Germinal center (tissue), 1 donor: ENCODE results near the gene BANF1.
"Not testable (repeated sequence)": the region's sequence is repeated elsewhere in the genome, so short reads cannot be mapped to it uniquely, and the experiment has no call there.

Experiments
- DNase-seq: peaks from one replicate; pipeline ENCODE4 v3.0.0; 2012; ENCODE audit warnings: mixed read lengths, low spot score

The BANF1 gene

DNA sequence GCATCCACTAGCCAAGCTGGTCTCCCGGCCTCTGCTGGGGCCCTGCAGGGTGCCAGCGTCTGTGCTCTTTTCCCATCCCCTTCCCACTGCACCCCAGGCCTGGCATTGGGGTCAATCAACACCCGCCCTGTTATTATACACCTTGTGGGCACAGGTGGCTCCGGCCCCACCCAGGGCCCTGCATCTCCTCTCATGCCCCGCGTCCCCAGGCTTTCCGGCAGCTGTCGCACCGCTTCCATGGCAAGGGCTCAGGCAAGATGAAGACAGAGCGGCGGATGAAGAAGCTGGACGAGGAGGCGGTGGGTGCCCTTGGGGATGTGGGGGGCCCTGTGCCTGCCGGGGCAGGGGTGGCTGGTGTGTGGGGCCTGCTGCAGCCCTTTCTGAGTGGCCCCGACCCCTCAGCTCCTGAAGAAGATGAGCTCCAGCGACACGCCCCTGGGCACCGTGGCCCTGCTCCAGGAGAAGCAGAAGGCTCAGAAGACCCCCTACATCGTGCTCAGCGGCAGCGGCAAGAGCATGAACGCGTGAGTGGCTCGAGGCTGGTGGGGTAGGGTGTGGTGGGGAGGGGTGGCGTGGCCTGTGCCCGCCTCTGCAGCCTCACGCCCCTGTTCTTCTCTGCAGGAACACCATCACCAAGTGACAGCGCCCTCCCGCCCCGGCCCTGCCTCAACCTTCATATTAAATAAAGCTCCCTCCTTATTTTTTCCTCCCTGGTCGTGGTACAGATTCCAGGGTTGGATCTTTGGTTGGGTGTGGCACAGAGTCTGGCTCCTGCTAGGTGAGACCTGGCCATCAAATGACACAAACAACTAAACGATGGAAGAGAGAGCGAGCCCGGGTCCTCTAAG, 23.7 kb upstream of the BANF1 start:
- no peak for DNase-seq

DNA sequence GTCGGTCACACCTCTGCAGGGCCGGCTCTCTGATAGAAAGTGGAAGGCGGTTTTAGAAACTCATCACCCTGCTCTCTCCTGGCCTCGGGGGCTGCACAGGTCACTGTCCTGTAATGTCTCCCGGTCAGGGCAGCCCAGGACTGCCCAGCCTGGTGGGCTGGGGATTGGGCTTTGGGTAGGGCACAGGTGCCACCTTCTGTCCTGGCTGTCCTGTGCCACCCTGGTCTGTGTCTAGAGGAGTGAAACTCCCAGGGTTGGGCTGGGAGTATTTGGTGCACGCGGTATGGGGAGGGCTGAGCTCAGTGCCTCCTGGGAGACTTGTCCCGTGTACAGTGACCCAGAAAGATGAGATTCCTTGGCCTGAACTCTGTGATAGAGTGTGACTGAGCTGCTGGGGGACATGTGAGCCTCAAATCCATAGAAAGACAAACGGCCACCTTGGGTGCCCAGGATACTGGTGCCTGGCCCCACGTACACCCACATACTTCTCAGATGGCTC, 23.0 kb upstream of the BANF1 start:
- DNase-seq: no peak

DNA sequence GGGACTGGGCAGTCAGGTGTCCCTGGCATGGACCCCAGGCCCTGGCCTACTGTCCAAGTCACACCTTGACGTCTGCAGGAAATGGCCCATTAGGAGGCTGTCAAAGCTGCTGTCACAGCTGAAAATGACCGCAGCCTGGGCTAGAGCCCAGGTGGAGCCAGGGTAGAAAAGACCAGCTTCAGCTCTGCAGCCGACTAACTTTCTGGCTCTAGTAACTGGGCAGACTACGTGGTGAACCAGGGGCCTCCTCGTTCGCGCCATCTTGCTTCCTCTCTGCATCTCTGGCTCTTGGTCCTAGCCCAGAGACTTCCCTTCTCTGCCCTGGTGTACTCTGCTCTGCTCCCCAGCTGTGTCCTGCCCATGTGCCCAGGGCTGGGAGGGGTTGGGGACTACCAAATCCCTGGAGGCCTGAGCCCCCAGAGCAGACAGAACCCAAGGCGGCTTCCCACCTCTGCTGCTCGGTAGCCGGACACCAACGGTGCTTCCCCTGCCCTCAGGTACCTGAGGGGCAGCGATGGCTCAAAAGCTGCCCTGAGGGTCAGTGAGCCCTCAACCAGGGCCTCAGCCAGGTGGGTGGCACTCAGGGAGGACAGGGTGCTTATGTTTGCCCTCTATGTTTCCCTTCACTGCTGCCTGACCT, 21.1 kb upstream of the BANF1 start:
- no peak for DNase-seq

- DNase-seq: no peak
These were observed 20.1 kb upstream of the BANF1 start for GRCh38 chr11:65981972-65982823.

- DNase-seq: no peak
These were observed 19.3 kb upstream of the BANF1 start for GRCh38 chr11:65982824-65983588.

GRCh38 chr11:65983589-65983987, 18.7 kb upstream of the BANF1 start:
- no peak for DNase-seq

DNA sequence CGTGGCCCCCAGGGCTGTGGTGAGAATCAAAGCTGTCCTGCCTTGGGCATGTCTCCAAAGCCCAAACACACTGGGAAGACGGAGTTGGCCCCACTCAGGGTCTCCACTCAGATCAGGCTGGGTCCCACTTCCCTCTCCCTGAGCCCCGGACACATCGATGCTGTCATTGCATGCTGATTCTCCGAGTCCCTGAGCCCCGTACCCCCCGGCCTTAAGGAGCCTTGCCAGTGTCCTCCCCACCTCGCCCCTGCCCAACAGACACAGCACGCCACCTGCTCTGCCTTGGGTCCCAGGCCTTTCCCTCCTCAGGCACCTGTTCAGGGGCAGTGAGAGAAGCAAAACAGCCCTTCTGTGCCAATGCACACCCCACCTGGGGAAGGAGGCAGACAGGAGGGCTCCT, 15.0 kb upstream of the BANF1 start:
- DNase-seq: no peak

DNA sequence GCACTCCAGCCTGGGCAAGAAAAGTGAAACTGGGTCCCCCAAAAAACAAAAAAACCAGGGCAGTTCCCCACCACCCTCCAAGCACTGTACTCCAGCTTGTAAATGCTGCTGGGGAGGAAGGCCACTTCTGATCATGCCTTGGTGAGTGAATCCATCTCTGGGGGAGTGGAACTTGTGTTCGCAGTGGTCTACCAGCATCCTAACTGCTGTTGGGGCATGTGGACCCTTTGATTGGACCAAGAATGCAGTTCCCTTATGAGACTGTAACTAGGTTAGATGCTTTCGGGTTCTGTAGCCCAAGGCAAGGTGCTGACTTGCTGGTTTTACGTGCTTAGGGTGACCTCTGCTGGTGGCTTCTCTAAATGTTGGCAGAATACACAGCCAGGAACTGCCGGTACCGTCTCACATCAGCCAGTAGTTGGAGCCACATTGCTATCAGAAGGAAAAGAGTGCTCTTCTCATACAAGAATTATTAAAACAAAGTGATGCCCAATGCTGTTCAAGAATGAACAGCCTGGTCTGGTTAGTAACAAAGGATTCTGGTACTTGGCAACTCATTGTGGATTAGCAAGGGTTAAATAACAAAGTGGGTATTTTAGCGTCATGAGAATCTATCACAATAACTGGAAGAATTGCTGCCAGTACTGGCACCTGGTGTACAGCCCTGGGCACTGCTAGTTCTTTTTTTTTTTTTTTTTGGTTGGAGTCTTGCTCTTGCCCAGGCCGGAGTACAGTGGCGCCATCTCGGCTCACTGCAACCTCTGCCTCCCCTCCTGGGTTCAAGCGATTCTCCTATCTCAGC, 13.3 kb upstream of the BANF1 start:
- peak; percentile 89 for DNase-seq

DNA sequence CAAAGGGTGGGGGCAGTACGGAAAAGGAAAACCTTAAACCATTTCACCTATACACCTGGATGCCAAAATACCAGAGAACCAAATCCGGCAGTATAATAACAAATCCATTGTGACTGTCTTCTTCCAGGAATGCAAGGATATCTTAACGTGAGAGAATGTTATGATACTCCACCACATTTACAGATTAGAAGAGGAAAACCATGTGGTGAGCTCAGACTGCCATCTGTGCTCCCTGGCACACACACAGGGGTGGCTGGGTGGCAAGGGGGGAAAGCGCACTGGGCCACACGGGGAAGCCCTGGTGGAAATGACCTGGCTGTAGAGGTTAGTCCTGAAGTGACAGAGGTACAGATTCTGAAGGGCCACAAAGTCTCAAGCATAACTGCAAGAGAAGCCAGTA, 10.2 kb upstream of the BANF1 start:
- DNase-seq: no peak

DNA sequence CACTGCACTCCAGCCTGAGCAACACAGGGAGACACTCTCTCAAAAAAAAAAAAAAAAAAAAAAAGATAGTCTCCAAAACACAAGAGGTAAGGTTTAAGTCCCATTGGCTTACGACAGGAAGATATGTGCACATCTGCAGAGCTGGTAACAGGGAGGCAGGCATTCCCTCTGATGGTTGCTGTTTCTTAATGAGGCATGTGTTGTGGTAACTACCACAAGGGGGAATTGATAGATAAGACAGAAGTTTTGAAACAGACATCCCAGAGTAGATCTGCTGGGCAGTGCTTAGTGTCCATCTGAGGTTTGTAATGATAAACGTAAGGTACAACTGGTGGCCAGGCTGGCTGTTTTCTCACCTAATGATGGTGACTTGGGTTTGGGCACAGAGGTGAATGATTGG, 5.0 kb upstream of the BANF1 start:
- DNase-seq: no peak

DNA sequence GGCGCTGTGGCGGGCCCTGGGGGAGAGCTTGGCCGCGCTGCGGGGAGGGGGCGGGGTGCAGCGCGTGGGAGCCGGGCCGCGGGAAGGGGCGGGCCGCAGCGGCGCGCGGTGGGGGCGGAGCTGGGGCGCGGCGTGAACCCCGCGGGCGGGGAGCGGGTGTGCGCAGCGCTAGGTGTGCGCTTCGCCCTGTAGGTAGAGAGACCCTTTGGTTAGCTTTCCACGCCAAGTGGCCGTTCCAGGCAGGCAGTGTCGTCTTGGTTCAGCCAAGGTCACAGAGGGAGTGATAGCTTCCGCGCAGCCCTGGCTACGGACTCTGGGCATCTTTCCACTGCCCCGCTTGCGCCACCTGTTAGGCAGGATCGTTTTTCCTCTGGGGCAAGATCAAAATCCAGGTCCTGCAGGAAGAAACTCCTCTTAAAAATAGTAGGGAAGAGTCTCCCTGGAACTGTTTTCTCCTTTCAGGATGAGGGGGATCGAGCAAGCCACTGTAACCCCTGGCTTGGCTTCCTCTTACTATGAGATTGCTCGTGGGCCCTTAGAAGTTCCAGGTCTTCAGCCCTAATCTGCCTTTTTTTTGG, 434 bp downstream of the BANF1 start:
- DNase-seq: peak; percentile 85

DNA sequence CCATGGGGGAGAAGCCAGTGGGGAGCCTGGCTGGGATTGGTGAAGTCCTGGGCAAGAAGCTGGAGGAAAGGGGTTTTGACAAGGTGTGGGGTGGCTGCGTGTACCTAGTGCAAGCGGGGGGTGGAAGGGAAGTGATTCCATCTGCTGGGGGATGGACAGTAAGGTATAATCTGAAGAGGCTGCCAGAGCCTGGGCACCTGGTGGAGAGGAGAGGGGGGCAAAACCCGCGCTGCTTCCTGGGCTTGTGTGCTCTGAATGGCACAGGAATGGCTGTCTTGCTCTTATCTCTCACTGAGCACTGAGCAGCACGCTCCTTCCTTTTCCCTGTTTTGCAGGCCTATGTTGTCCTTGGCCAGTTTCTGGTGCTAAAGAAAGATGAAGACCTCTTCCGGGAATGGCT, 988 bp downstream of the BANF1 start:
- DNase-seq: no peak

DNA sequence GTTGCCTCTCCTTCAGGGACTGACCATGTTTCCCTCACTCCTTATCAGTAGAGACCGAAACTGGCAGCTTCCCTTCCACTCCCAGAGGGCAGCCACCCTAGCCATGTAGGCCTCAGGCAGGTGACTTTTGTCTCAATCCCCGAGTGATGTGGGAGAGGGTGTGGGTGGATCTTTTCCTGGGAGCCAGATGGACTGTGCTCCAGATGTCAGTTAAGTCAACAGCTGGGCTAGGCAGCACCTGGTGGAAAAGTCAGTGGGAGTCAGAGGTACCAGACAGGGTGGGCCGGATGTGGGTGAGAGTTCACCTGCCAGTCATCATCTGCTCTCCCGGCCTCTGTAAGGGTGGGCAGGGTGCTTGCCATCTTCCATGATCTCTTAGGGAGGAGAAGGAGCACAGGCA, 1.9 kb downstream of the BANF1 start:
- DNase-seq: no peak

DNA sequence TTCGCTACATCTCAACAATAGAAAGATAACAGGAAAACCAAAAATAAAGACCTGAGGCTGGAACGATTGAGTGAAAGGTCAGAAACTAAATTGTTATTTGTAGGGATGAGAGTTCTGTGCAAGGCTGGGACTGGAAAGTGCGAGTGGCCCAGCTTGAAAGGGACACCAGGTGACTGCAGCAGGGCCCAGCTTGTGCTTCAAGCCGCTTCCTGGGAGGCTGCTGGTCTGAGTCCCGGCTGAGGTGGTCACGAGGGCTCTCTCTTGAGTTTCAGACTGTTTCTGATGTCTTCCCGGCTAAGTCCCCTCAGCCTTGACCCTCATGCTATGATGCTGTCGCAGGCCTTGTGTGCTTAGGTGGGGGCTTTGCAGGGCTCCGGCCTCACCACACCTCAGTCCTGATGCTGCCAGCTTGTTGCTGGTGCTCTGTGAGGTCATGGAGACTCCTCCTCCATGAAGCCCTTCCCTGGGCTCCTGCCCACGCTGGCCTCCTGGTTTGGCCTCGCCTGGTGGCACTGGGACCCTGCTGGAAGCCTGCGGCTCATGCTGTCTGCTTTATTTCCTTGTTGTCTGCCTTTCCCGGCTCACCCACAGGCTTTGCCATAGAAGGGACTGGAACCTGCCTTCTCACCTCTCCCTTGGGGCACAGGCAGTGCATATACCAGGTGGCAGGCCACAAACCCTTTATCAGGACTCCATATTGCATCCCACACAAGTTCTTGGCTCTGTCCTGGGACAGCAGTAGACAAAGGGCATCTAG, 4.0 kb downstream of the BANF1 start:
- DNase-seq: no peak

GRCh38 chr11:66006891-66007176, 4.5 kb downstream of the BANF1 start:
- DNase-seq: no peak

DNA sequence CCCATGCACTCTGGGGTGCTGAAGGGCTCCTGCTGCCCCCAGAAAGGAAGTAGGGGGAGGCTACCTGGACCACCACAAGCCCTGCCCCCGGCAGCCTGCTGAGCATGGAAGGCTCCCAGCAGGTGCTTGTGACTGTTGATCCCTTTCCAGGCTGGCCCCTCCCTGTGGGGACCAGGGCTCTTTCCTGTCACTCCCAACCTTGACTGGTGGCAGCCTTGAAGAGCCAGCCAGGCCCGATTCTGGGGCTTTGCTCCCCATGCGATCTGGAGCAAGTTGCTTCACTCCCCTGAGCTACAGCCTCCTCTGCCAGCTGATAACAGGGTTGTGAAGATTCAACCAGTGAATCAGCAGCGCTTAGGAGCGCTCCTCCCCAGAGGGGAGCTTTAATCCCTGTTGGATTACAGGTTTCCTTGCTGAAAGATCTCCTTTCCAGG, 4.9 kb downstream of the BANF1 start:
- DNase-seq: no peak

DNA sequence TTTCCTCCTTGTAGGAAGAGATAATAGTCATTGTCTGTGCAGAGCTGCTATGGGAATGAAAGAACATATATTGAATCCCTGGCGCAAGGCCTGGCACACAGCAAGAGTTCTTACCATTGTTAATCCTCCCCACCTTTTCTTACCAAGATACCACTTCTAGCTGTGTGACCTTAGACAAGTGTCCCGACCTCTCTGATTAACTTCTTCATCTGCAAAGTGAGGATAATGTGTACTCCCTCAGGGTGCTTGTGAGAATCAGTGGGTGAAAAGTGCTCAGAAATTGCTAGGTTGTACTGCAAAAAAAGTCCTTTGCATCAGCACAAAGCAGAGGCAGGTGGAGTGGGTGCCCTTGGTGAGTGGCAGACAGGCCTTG, 5.8 kb downstream of the BANF1 start:
- DNase-seq: no peak

GRCh38 chr11:66008468-66009101, 6.3 kb downstream of the BANF1 start:
- no peak for DNase-seq

GRCh38 chr11:66010036-66010435, 7.7 kb downstream of the BANF1 start:
- DNase-seq: not testable (repeated sequence)
